GM12891 (cell line): ENCODE results near the gene PRPF4.

Source experiments
- DNase-seq: peaks from one replicate; pipeline ENCODE4 v3.0.0; 2011; ENCODE audit warnings: low spot score; ENCODE audit not compliant: insufficient read length
- FAIRE-seq: peaks from 2 replicates; lab custom pipeline; 2011; peaks lifted over from hg19 to GRCh38; lab: Jason Lieb, UNC
- PAX5 ChIP-seq: IDR thresholded peaks from 2 replicates; pipeline ENCODE4 v1.6.1; 2011; ENCODE audit warnings: low read length, moderate library complexity, mild to moderate bottlenecking; ENCODE audit not compliant: insufficient read depth, severe bottlenecking
- POLR2A ChIP-seq: IDR thresholded peaks from 2 replicates; pipeline ENCODE4 v1.6.1; 2011; ENCODE audit warnings: low read depth, low read length, control low read depth
- POLR2AphosphoS5 ChIP-seq: IDR thresholded peaks from 2 replicates; pipeline ENCODE4 v1.6.1; 2011; ENCODE audit warnings: low read depth, low read length, control low read depth
- POU2F2 ChIP-seq: IDR thresholded peaks from 2 replicates; pipeline ENCODE4 v1.6.1; 2011; ENCODE audit warnings: low read depth, mild to moderate bottlenecking, control low read depth, low read length, moderate library complexity
- SPI1 ChIP-seq: IDR thresholded peaks from 2 replicates; pipeline ENCODE4 v1.6.1; 2011; ENCODE audit warnings: low read depth, low read length, control low read depth
- TAF1 ChIP-seq: IDR thresholded peaks from 2 replicates; pipeline ENCODE4 v1.6.1; 2011; ENCODE audit warnings: low read depth, low read length, control low read depth

The PRPF4 gene

DNA sequence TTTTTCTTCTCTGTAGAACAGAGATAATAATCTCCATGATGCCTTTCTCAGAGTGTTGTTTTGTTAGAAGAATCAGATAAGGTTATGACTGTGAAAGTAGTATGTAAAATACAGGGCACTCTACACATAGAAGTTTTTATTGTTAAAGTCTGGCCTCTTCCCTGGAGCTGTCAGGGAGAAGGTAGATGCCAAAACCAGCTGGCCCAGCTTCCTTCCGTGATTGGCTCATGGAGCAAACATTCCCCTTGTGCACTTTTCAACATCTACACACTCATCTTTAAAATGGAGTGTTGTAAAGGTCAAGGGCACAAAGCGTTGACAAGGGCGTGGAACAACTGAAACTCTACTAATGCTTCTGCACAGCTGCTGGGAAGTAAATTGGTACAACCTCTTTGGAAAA is 35.1 kb downstream of the PRPF4 start:
- no peak for TF ChIP-seq PAX5
- TF ChIP-seq POU2F2, result no peak
- TF ChIP-seq TAF1, result no peak
- no peak for TF ChIP-seq POLR2A
- TF ChIP-seq POLR2AphosphoS5, result no peak
- TF ChIP-seq SPI1, result no peak
- FAIRE-seq (no peak), DNase-seq (no peak)

DNA sequence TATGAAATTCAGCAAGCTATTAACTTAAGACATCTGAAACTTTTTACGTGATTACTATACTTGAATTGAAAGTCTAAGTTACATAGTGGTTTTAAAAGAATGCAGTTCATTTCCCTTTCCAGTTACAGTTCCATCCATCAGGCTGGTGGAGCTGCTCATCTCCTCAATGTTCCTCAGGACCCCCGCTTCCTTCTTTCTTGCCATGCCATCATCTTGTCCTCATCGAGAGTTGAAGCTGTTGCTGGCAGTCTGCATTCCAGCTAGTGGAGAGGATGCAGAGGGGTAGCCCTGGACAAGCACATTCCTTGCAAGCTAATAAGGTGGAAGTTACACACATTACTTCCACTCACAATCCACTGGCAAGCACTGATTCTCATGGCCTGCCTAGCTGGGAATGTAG is 36.5 kb downstream of the PRPF4 start:
- no peak for DNase-seq
- no peak for FAIRE-seq
- TF ChIP-seq POU2F2, result no peak
- TF ChIP-seq TAF1, result no peak
- no peak for TF ChIP-seq SPI1
- TF ChIP-seq POLR2AphosphoS5, result no peak
- no peak for TF ChIP-seq PAX5
- TF ChIP-seq POLR2A, result no peak

DNA sequence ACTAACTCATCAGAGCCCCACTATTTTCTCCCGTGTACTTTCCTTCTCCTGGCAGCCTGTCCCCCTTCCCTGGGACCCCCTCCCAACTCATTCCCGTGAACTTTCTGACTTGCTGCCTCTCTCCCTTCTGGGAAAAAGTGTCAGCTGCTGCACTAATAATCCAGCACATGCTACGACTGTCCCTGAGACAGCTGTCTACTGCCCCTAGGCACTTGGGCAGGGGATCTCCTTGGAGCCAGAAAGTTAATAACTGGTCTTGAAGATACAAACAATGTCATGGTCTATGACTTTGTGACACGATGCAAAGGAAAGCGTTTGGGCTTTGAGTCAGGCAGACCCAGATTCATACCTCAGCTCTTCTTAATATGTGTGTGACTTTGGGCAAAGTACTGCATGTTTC is 37.8 kb downstream of the PRPF4 start:
- no peak for DNase-seq
- FAIRE-seq, result no peak
- no peak for TF ChIP-seq POLR2AphosphoS5
- no peak for TF ChIP-seq TAF1
- TF ChIP-seq SPI1, result no peak
- no peak for TF ChIP-seq POU2F2
- no peak for TF ChIP-seq POLR2A

DNA sequence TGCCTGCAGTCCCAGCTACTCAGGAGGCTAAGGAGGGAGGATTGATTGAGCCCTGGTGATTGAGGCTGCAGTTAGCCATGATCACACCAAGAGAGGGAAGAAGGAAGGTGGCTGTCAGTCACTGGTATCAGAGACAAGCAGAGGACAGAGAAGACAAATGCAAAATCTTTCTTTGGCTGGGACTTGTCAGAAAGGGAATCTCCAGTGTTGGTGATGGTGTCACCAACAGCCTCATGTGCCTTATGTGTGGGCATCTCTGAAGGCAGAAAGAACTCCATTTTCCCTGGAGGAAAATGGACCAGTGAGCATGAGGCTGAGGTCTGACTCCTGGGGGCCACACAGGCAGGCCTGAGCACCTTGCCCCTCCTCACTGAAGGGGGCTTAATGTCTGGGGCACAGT is 39.8 kb downstream of the PRPF4 start:
- no peak for DNase-seq
- no peak for TF ChIP-seq POLR2A
- no peak for TF ChIP-seq POU2F2
- TF ChIP-seq SPI1, result no peak
- no peak for TF ChIP-seq TAF1
- TF ChIP-seq PAX5, result no peak
- TF ChIP-seq POLR2AphosphoS5, result no peak
- no peak for FAIRE-seq

DNA sequence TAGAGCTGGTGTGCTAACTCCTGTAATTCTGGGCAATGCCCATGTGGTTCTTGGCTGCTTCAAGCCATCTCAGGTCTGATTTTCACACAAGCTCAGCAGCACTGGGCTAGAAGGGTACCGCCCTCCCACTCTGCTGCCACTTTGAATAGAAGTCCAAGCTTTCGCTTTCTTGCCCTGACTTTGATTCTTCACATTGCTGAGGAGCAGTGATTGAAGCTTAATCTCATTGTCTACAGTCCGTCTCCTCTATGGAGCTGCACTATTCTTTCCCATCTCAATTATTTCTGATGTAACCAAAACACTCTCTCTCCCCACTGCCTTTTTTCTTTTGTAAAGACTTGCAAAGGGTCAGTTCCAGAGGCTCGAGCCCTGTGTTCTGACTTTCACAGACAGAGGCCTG is 40.6 kb downstream of the PRPF4 start:
- FAIRE-seq (no peak), DNase-seq (no peak)
- no peak for TF ChIP-seq POLR2AphosphoS5
- TF ChIP-seq TAF1, result no peak
- no peak for TF ChIP-seq POLR2A
- TF ChIP-seq PAX5, result no peak
- TF ChIP-seq SPI1, result no peak
- TF ChIP-seq POU2F2, result no peak

DNA sequence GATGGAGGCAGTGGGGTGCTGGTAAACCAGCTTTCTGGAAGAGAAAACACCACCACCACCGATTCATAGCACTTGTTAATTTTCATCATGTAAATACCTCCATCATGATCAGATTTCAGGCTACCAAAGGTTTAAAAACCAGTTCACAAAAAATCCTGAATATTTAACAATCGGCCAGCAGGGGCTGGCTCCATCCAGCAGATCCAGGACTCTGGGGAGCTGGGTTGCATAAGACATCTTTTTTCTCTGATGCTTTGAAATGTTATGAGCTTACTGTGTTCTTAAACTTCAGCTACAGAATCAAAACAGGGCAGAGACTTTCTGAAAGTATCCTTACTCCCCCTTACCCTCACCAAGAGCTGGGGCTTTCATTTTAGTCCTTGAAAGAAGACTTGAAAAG is 42.3 kb downstream of the PRPF4 start:
- DNase-seq (no peak), FAIRE-seq (no peak)
- TF ChIP-seq POU2F2 (no peak), PAX5 (no peak), TAF1 (no peak), SPI1 (no peak), POLR2AphosphoS5 (no peak), POLR2A (no peak)

DNA sequence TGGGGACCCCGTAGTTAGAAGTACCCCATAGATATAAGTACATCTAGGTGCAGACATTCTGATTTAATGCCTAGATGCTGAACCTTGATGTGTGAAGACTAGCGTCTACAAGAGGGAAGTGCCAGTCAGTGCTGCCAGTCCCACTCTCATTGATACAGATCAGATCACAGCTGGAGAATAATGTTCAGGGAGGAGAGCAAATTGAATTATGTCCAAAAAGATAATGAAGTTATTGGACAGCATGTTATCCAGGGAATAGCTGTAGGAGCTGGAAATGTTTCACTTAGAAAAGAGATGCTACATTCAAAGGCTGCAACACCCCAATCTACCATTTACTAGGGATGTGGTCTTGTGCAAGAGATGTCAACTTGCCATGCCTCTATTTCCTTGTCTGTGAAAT is 43.6 kb downstream of the PRPF4 start:
- TF ChIP-seq TAF1 (no peak), POLR2AphosphoS5 (no peak), PAX5 (no peak), POU2F2 (no peak), SPI1 (no peak), POLR2A (no peak)
- no peak for FAIRE-seq

DNA sequence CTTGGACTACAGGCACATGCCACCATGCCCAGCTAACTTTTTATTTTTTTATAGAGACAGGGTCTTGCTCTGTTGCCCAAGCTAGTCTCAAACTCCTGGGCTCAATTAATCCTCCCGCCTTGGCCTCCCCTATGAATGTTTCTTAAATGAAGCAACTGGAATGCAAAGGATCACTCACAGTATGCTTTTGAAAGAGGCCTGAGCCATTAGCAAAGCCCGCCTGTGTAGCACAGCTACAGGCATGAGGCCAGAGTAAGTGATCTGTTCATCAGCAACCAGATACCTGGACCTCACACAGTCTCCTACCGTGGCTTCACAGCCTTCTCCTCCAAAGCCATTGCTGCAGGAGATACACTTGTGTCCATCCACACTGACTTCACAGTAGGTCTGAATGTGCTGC is 44.6 kb downstream of the PRPF4 start:
- TF ChIP-seq PAX5 (no peak), TAF1 (no peak), POU2F2 (no peak), POLR2AphosphoS5 (no peak), SPI1 (no peak), POLR2A (no peak)
- no peak for FAIRE-seq
- DNase-seq, result no peak

More for the DNA sequence above, 43.6 kb downstream of the PRPF4 start:
- no peak for DNase-seq

DNA sequence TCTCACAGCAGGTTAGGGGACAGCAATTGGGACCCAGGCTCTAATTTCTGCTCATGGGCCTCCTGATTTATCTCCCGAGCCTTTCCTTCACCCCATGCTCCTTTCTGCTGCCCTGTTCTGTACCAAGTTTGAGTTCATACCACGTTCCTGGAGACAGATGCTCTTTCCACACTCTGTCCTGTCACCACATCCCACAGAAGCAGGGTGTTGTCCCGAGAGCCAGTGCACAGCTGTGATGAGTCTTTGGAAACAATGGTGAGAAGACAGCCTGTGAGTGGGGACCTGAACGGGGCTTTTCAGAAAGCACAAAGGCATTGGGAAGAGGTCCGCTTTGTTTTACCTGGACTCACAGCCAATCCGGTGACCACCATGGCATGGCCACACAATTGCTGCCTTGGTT is 47.2 kb downstream of the PRPF4 start:
- DNase-seq (no peak), FAIRE-seq (no peak)
- TF ChIP-seq POU2F2 (no peak), SPI1 (no peak), POLR2AphosphoS5 (no peak), TAF1 (no peak), POLR2A (no peak), PAX5 (no peak)

DNA sequence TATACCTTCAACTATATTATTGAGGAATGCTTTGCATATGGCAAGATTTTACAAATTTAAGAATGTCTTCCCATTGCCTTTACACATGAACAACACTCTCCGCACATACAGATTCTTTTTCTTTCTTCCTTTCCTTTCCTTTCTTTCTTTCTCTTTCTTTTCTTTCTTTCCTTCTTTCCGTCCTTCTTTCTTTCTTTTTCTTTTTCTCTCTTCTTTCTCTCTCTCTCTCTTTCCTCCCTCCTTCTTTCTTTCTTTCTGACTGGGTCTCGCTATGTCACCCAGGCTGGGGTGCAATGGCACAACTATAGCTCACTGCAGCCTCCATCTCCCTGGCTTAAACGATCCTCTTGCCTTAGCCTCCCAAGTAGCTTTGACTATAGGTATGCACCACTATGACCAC is 50.8 kb downstream of the PRPF4 start:
- TF ChIP-seq PAX5 (no peak), POLR2A (no peak), POU2F2 (no peak), POLR2AphosphoS5 (no peak)
- DNase-seq, result no peak
- FAIRE-seq, result no peak

DNA sequence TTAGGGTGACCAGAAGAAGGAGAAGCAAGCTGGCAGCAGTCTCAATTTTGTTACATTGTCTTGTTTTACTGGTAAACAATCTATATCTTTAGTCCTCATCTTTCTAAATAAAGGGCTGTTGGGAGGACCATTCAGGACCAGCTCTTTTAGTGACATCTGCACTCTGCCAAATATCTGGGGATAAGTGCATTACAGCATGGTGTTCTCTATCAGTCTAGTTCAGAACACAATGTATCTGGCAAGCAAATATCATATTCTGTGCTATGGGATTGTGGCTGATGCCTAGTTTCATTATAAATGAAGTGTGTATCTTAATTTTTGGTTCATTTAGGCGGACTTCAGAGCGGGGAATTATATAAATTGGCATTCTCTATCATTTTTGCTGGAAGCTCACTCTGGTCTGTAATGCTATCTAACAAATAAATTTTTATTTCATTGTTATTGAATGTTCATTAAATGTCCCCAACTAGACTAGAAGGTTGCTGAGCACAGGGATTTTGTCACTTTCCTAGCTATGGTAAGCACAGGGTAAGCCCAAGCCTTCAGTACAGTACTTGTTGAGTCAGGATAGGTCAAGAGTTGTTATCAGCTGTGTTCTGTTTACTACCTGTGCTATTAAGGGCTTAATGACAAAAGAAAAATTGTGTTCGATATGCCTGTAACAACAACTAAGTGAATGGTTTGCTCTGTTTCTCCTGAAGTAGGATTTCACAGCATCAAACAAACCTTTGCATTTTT is 52.8 kb downstream of the PRPF4 start:
- FAIRE-seq, result no peak

More for the DNA sequence above, 52.8 kb downstream of the PRPF4 start:
- TF ChIP-seq POLR2AphosphoS5 (no peak), POU2F2 (no peak), TAF1 (no peak), POLR2A (no peak), PAX5 (no peak), SPI1 (no peak)
- no peak for DNase-seq
